K562 (cell line): ENCODE measurements around the gene KCNQ2. TPM values are rescaled to one million over a fixed set of nuclear protein-coding genes. Genes with fewer than 3 reads are reported as not detected.

ENCODE experiments used
- ATAC-seq: fragments of 200-7000 bp; cut with Tn5 transposase; 3 replicates; pipeline ENCODE4 v1.9.1; 2020; ENCODE audit warnings: moderate library complexity
- BruUV-seq: library from RNA; stranded (reverse); fragments of 400-500 nt; replicated peaks from 2 replicates; lab custom pipeline; 2021; lab: Mats Ljungman, UMichigan
- CTCF ChIA-PET: fragments of 300-600 bp; formaldehyde crosslinking; extraction: SDS; loops from one replicate; lab custom pipeline; 2021; ENCODE audit warnings: low intra/inter-chr PET ratio; lab: Yijun Ruan, JAX
- POLR2A ChIA-PET: fragments of 300-600, 350-650 bp; sonication (Branson Sonifier 250); formaldehyde crosslinking; extraction: SDS; loops from one replicate; lab custom pipeline; 2021; ENCODE audit warnings: antibody characterized with exemption, inconsistent platforms; lab: Yijun Ruan, JAX
- DNase-seq, 4 experiments: peaks; one replicate each; pipeline versions ENCODE4 v3.0.0 to v3.0.0-alpha.2; 2011 to 2018; ENCODE audit warnings: low spot score in 3 of 4, mixed read lengths in 3 of 4; ENCODE audit errors: extremely low read depth in 1 of 4
- FAIRE-seq: peaks from 2 replicates; lab custom pipeline; 2011; peaks lifted over from hg19 to GRCh38; lab: Jason Lieb, UNC
- H2AFZ ChIP-seq: 2 replicates; pipeline ENCODE4 v1.6.0; 2011; ENCODE audit warnings: low read depth, low read length, control low read depth, inconsistent platforms
- H3K27ac ChIP-seq: fragments of 200-600 bp; 3 replicates; pipeline ENCODE4 v1.8.0; 2011; ENCODE audit warnings: low read depth, mild to moderate bottlenecking, control low read depth, inconsistent platforms, low read length, moderate library complexity, mixed read lengths; ENCODE audit errors: extremely low read depth
- H3K27me3 ChIP-seq, 2 experiments: fragments of 300-600 bp in 1 of 2; 2 replicates in 1 of 2; 3 replicates in 1 of 2; pipeline versions ENCODE4 v1.6.0 to v1.8.0; 2011; ENCODE audit warnings: inconsistent platforms in 2 of 2, low read length in 2 of 2, mild to moderate bottlenecking in 1 of 2, mixed read lengths in 1 of 2, moderate library complexity in 1 of 2; ENCODE audit not compliant: control insufficient read depth in 2 of 2, insufficient read depth in 2 of 2
- H3K36me3 ChIP-seq: fragments of 300-600 bp; 3 replicates; pipeline ENCODE4 v1.8.0; 2011; ENCODE audit warnings: mild to moderate bottlenecking, low read length, inconsistent platforms; ENCODE audit not compliant: control insufficient read depth, insufficient read depth
- H3K4me1 ChIP-seq, 2 experiments: fragments of 200-600 bp in 1 of 2; replicated peaks in 1 of 2; 2 replicates in 1 of 2; 3 replicates in 1 of 2; pipeline versions ENCODE4 v1.5.1 to v1.8.0; 2011; ENCODE audit warnings: inconsistent platforms in 2 of 2, low read length in 2 of 2, mild to moderate bottlenecking in 1 of 2, mixed read lengths in 1 of 2, moderate library complexity in 1 of 2; ENCODE audit not compliant: control insufficient read depth in 2 of 2, insufficient read depth in 2 of 2
- H3K4me2 ChIP-seq: 2 replicates; pipeline ENCODE4 v1.6.1; 2011; ENCODE audit warnings: low read length, control low read depth, inconsistent platforms, mixed read lengths; ENCODE audit not compliant: insufficient read depth
- H3K4me3 ChIP-seq: fragments of 200-600 bp; sonication (generic), shearing (Covaris generic); 2 replicates; pipeline ENCODE4 v1.5.1; 2016; ENCODE audit warnings: control low read depth, inconsistent platforms
- H3K79me2 ChIP-seq: fragments of 200-600 bp; 3 replicates; pipeline ENCODE4 v1.8.0; 2011; ENCODE audit warnings: low read length, inconsistent platforms; ENCODE audit not compliant: control insufficient read depth, insufficient read depth
- H3K9ac ChIP-seq, 2 experiments: 2 replicates each; pipeline versions ENCODE4 v1.6.0 to v1.6.1; 2011; ENCODE audit warnings: low read depth in 2 of 2, low read length in 2 of 2, control low read depth in 1 of 2, inconsistent platforms in 1 of 2, mild to moderate bottlenecking in 1 of 2, mixed read lengths in 1 of 2; ENCODE audit not compliant: insufficient read depth in 1 of 2
- H3K9me1 ChIP-seq: one replicate; pipeline ENCODE4 v1.6.0; 2011; ENCODE audit warnings: inconsistent platforms, mild to moderate bottlenecking, low read length, moderate library complexity; ENCODE audit not compliant: control insufficient read depth, insufficient read depth
- H3K9me3 ChIP-seq: replicated peaks from 2 replicates; pipeline ENCODE4 v1.5.1; 2011; ENCODE audit warnings: low read depth, low read length, inconsistent platforms; ENCODE audit not compliant: control insufficient read depth, insufficient read depth
- H4K20me1 ChIP-seq: replicated peaks from 2 replicates; pipeline ENCODE4 v1.6.1; 2011; ENCODE audit warnings: low read length, inconsistent platforms, mixed read lengths; ENCODE audit not compliant: control insufficient read depth, insufficient read depth
- CTBP1 ChIP-seq: fragments of 450-650 bp; IDR thresholded peaks from 2 replicates; pipeline ENCODE4 v1.6.1; 2016; ENCODE audit warnings: borderline replicate concordance
- CTCF ChIP-seq, 3 experiments: IDR thresholded peaks in 2 of 3; conservative IDR thresholded peaks in 1 of 3; 2 replicates each; pipeline ENCODE4 v1.5.1; 2011 to 2012; ENCODE audit warnings: low read length in 3 of 3, mild to moderate bottlenecking in 3 of 3, control low read depth in 2 of 3, improper control_type of control experiment in 1 of 3, inconsistent platforms in 1 of 3, low read depth in 1 of 3, mixed read lengths in 1 of 3, moderate library complexity in 1 of 3; ENCODE audit not compliant: insufficient read depth in 2 of 3
- CXXC5 ChIP-seq: fragments of 250-450 bp; sonication (Bioruptor Pico); IDR thresholded peaks from 2 replicates; pipeline ENCODE4 v1.8.0; 2022; ENCODE audit warnings: inconsistent platforms, mild to moderate bottlenecking, moderate library complexity
- EGR1 ChIP-seq: fragments of 450-650 bp; conservative IDR thresholded peaks from 2 replicates; pipeline ENCODE4 v1.6.1; 2017; ENCODE audit warnings: mild to moderate bottlenecking
- KDM2B ChIP-seq: fragments of 250-450 bp; sonication (Bioruptor Pico); IDR thresholded peaks from 2 replicates; pipeline ENCODE4 v1.8.0; 2021; ENCODE audit warnings: mild to moderate bottlenecking, moderate library complexity
- KDM5B ChIP-seq: fragments of 200-600 bp; sonication (generic); IDR thresholded peaks from 2 replicates; pipeline ENCODE4 v1.6.1; 2012; ENCODE audit warnings: low read depth, mild to moderate bottlenecking, moderate library complexity, low read length, control low read depth, inconsistent platforms; ENCODE audit not compliant: insufficient replicate concordance
- MEF2A ChIP-seq: IDR thresholded peaks from 2 replicates; pipeline ENCODE4 v1.6.1; 2011; ENCODE audit warnings: low read depth, mild to moderate bottlenecking, low read length, moderate library complexity; ENCODE audit not compliant: control insufficient read depth
- MXI1 ChIP-seq: IDR thresholded peaks from 2 replicates; pipeline ENCODE4 v1.6.1; 2011; ENCODE audit warnings: low read depth, mild to moderate bottlenecking, improper control_type of control experiment, low read length
- MYC ChIP-seq, 2 experiments: fragments of 250-450 bp in 1 of 2; sonication (Bioruptor Pico) in 1 of 2; IDR thresholded peaks; 2 replicates each; pipeline versions ENCODE4 v1.5.1 to v1.6.1; 2012 to 2021; ENCODE audit warnings: low read depth in 2 of 2, borderline replicate concordance in 1 of 2, improper control_type of control experiment in 1 of 2, low read length in 1 of 2, mild to moderate bottlenecking in 1 of 2, moderate library complexity in 1 of 2
- PHF8 ChIP-seq: fragments of 200-600 bp; sonication (generic); IDR thresholded peaks from 2 replicates; pipeline ENCODE4 v1.6.1; 2012; ENCODE audit warnings: mixed run types, mild to moderate bottlenecking, inconsistent platforms, low read length, moderate library complexity, borderline replicate concordance
- RB1 ChIP-seq: fragments of 450-650 bp; IDR thresholded peaks from 2 replicates; pipeline ENCODE4 v1.6.1; 2017; ENCODE audit warnings: low read depth, mild to moderate bottlenecking
- RBM17 ChIP-seq: fragments of 200-400 bp; formaldehyde crosslinking; IDR thresholded peaks from 2 replicates; pipeline ENCODE4 v1.6.1; 2017; ENCODE audit warnings: low read depth, mild to moderate bottlenecking, low read length, borderline replicate concordance
- SMAD4 ChIP-seq: fragments of 250-450 bp; sonication (Bioruptor Pico); conservative IDR thresholded peaks from 2 replicates; pipeline ENCODE4 v1.8.0; 2021; ENCODE audit warnings: inconsistent platforms, mild to moderate bottlenecking, moderate library complexity
- SRSF1 ChIP-seq: fragments of 200-400 bp; formaldehyde crosslinking; IDR thresholded peaks from 2 replicates; pipeline ENCODE4 v1.6.1; 2017; ENCODE audit warnings: mild to moderate bottlenecking, low read depth, low read length, moderate library complexity
- TAF1 ChIP-seq: IDR thresholded peaks from 2 replicates; pipeline ENCODE4 v1.6.1; 2011; ENCODE audit warnings: mild to moderate bottlenecking, low read length, moderate library complexity; ENCODE audit not compliant: insufficient read depth, control insufficient read depth, severe bottlenecking; ENCODE audit errors: extremely low read depth
- ZBTB7A ChIP-seq: IDR thresholded peaks from 2 replicates; pipeline ENCODE4 v1.6.1; 2011; ENCODE audit warnings: low read depth, mild to moderate bottlenecking, low read length, moderate library complexity, borderline replicate concordance; ENCODE audit not compliant: control insufficient read depth
- ZFX ChIP-seq: sonication (generic); formaldehyde crosslinking; IDR thresholded peaks from 2 replicates; pipeline ENCODE4 v1.8.0; 2022; ENCODE audit warnings: mild to moderate bottlenecking, missing genetic modification reagents, moderate library complexity
- ZNF436 ChIP-seq: fragments of 250-450, 450-650 bp; sonication (Bioruptor Pico); formaldehyde crosslinking; IDR thresholded peaks from 2 replicates; pipeline ENCODE4 v1.7.0; 2020; ENCODE audit warnings: mild to moderate bottlenecking
- ZNF655 ChIP-seq: fragments of 250-450 bp; sonication (Bioruptor Pico); IDR thresholded peaks from 2 replicates; pipeline ENCODE4 v1.5.0; 2021
- ZNF695 ChIP-seq: fragments of 450-650 bp; formaldehyde crosslinking; IDR thresholded peaks from 2 replicates; pipeline ENCODE4 v1.4.0; 2020; ENCODE audit warnings: mild to moderate bottlenecking, moderate library complexity
- WGBS: fragments of 100-300 bp; shearing (Covaris generic); methylation state at CpG from one replicate; pipeline ENCODE4 v1.1.6; 2016; ENCODE audit warnings: low coverage, mixed read lengths; ENCODE audit not compliant: insufficient coverage; ENCODE audit errors: missing lambda C conversion rate; 5-methylcytosine and 5-hydroxymethylcytosine counted together
- in situ Hi-C: fragments of 300-500 bp; cut with MboI; formaldehyde crosslinking; loops from 4 replicates; pipeline ENCODE4 v1.15.0; 2018; ENCODE audit warnings: inconsistent platforms, mixed read lengths
- intact Hi-C: fragments of 100-400 bp; cut with micrococcal nuclease; formaldehyde crosslinking; loops from 2 replicates; pipeline ENCODE4 v1.14.2; 2022
- polyA plus RNA-seq, 8 experiments: library from polyadenylated mRNA; depleted of rRNA in 4 of 8; stranded (reverse) in 5 of 8; unstranded in 3 of 8; fragments of >200 nt; fragmentation: Nextera tagmentation in 2 of 8; fragmentation: Illumina TruSeq in 1 of 8; extraction: Ambion mirVana in 2 of 8; extraction: Trizol in 1 of 8; gene quantifications; 2 replicates each; pipeline versions ENCODE4 v1.2.1 to v1.2.3, GENCODE V29; 2011 to 2014; ENCODE audit warnings: inconsistent platforms in 1 of 8, missing spikeins in 1 of 8
- total RNA-seq, 7 experiments: library from RNA; depleted of rRNA in 6 of 7; stranded (reverse); fragments of >200 nt in 6 of 7; fragmentation: Illumina TruSeq in 2 of 7; extraction: Trizol in 2 of 7; gene quantifications; 2 replicates each; pipeline versions ENCODE4 v1.2.1 to v1.2.3, GENCODE V29; 2011 to 2021; ENCODE audit warnings: low replicate concordance in 1 of 7

KCNQ2 gene
- total and polyA plus RNA-seq, 9 of the 15 experiments (the other 6 are each of a cell fraction or from before 2014, with no cell fraction given) = 0.13 to 0.16 TPM; not detected in 7

GRCh38 chr20:63498960-63499337, 26.5 kb upstream of the KCNQ2 start, which contains the start of gene EEF1A2:
TSS of gene EEF1A2 (minus strand) at chr20:63499083. CDS start at chr20:63497763, 1,320 bp downstream.
- in situ Hi-C loops (no loop called here), intact Hi-C loops (no loop called here)
- BruUV-seq = no TSS peak
- ChIA-PET CTCF (no interaction called here), POLR2A (no interaction called here)
- no peaks in the 10 kb centered on the region for H3K79me2 ChIP-seq
- 0% methylated on average over 2 of the region's 58 CpGs for WGBS
- H3K27ac ChIP-seq = no peak within 1 kb of the TSS
- H3K4me2 ChIP-seq = peak within 1 kb of the TSS; percentile 31
- H3K27me3 ChIP-seq = no peaks in the 10 kb centered on the region; a peak in 1 of 5 replicates
- H3K9ac ChIP-seq = peak within 1 kb of the TSS in 1 of 2 experiments; percentile 88; a peak in 2 of 4 replicates
- FAIRE-seq (no peak), ATAC-seq (peak; percentile 66), DNase-seq (peak; percentile 74 to 87 (median 84))
- no peaks in the 10 kb centered on the region for H3K9me1 ChIP-seq
- H3K4me3 ChIP-seq = peak within 1 kb of the TSS; percentile 46
- H4K20me1 ChIP-seq = peaks cover 10% of the 10 kb centered on the region; the same call in 1 of the 2 replicates
- no peaks in the 10 kb centered on the region for H3K9me3 ChIP-seq
- peak within 1 kb of the TSS; percentile 69 for H2AFZ ChIP-seq
- no peaks in the 10 kb centered on the region for H3K36me3 ChIP-seq
- H3K4me1 ChIP-seq = peaks cover 0 to 87% of the 10 kb centered on the region in 2 experiments; a peak in 3 of 5 replicates
- TF ChIP-seq KDM5B = peak; percentile 38
- TF ChIP-seq ZNF695 (CRISPR knock-in tag) = no peak
- no peak for TF ChIP-seq ZFX (CRISPR knock-in tag)
- TF ChIP-seq MEF2A = no peak
- peak in 2 of 3 experiments; percentile 38 to 53; a peak in 3 of 6 replicates for TF ChIP-seq CTCF (IDR thresholded peaks at IDR 0.05 in 2 of 3, conservative IDR thresholded peaks at IDR 0.05 in 1 of 3; ENCODE audit: insufficient read depth in 2 of 3, low read depth in 1 of 3, low read length in 3 of 3)
- TF ChIP-seq RBM17 = no peak
- peak; percentile 67; the same call in 1 of the 2 replicates for TF ChIP-seq RB1
- peak; percentile 45; the same call in 1 of the 2 replicates for TF ChIP-seq SMAD4
- TF ChIP-seq ZNF436 (CRISPR knock-in tag) = no peak
- TF ChIP-seq CXXC5 = peak; percentile 81
- no peak for TF ChIP-seq ZNF655 (CRISPR knock-in tag)
- peak; percentile 25; the same call in 1 of the 2 replicates for TF ChIP-seq EGR1
- TF ChIP-seq MXI1 = no peak
- TF ChIP-seq TAF1 = peak; percentile 40
- peak; percentile 52; the same call in 1 of the 2 replicates for TF ChIP-seq KDM2B (CRISPR knock-in tag)
- peak; percentile 23; the same call in 1 of the 2 replicates for TF ChIP-seq PHF8
- TF ChIP-seq MYC (IDR thresholded peaks at IDR 0.05; ENCODE audit: low read depth, low read length) = 0 out of 2 replicates have a peak, but pooled peaks have one; percentile 41
- TF ChIP-seq MYC (CRISPR knock-in tag; IDR thresholded peaks at IDR 0.05; ENCODE audit: borderline replicate concordance, low read depth) = no peak
- 0 out of 2 replicates have a peak, but pooled peaks have one; percentile 57 for TF ChIP-seq ZBTB7A
- peak; percentile 61 for TF ChIP-seq CTBP1
- TF ChIP-seq SRSF1 = no peak
